Endothelial cell of umbilical vein (primary cell): ENCODE measurements around the gene TNS1. TPM values are rescaled to one million over a fixed set of nuclear protein-coding genes. Genes with fewer than 3 reads are reported as not detected.

ENCODE experiments used
- BruUV-seq: library from RNA; stranded (reverse); fragments of 400-500 nt; replicated peaks from 2 replicates; lab custom pipeline; 2021; lab: Mats Ljungman, UMichigan
- CTCF ChIA-PET: fragments of 300-600, 350-600 bp; sonication (Branson Sonifier 250); formaldehyde crosslinking; loops from one replicate; lab custom pipeline; 2021; ENCODE audit warnings: antibody characterized with exemption, inconsistent platforms; lab: Charles Lee
- POLR2A ChIA-PET: fragments of 300-600, 350-600 bp; sonication (Branson Sonifier 250); formaldehyde crosslinking; loops from one replicate; lab custom pipeline; 2021; ENCODE audit warnings: antibody characterized with exemption, inconsistent platforms; lab: Charles Lee
- DNase-seq: peaks from one replicate; pipeline ENCODE4 v3.0.0-alpha.2; 2011; ENCODE audit warnings: low read depth, low spot score
- FAIRE-seq: peaks from 2 replicates; lab custom pipeline; 2011; peaks lifted over from hg19 to GRCh38; lab: Jason Lieb, UNC
- H2AFZ ChIP-seq: 2 replicates; pipeline ENCODE4 v1.6.0; 2012; ENCODE audit warnings: low read depth, low read length, control low read depth, inconsistent platforms
- H3K27ac ChIP-seq: 2 replicates; pipeline ENCODE4 v1.5.1; 2011; ENCODE audit warnings: low read depth, mild to moderate bottlenecking, control low read depth, low read length, moderate library complexity; ENCODE audit not compliant: insufficient read depth
- H3K27me3 ChIP-seq, 2 experiments: 2 replicates each; pipeline versions ENCODE4 v1.6.0 to v1.6.1; 2011; ENCODE audit warnings: low read length in 2 of 2, mixed read lengths in 1 of 2; ENCODE audit not compliant: control insufficient read depth in 2 of 2, insufficient read depth in 2 of 2
- H3K36me3 ChIP-seq, 2 experiments: 2 replicates in 1 of 2; 3 replicates in 1 of 2; pipeline ENCODE4 v1.5.1; 2011; ENCODE audit warnings: low read length in 2 of 2, mild to moderate bottlenecking in 1 of 2, moderate library complexity in 1 of 2; ENCODE audit not compliant: control insufficient read depth in 2 of 2, insufficient read depth in 2 of 2; ENCODE audit errors: extremely low read depth in 1 of 2
- H3K4me1 ChIP-seq: 3 replicates; pipeline ENCODE4 v1.5.1; 2011; ENCODE audit warnings: mild to moderate bottlenecking, low read length; ENCODE audit not compliant: control insufficient read depth, insufficient read depth; ENCODE audit errors: extremely low read depth
- H3K4me2 ChIP-seq: 2 replicates; pipeline ENCODE4 v1.6.1; 2011; ENCODE audit warnings: low read length, control low read depth, mixed read lengths; ENCODE audit not compliant: insufficient read depth
- H3K4me3 ChIP-seq, 3 experiments: fragments of 200-600 bp in 1 of 3; sonication (generic), shearing (Covaris generic) in 1 of 3; replicated peaks in 1 of 3; 2 replicates each; pipeline ENCODE4 v1.5.1; 2011 to 2016; ENCODE audit warnings: control low read depth in 3 of 3, low read length in 3 of 3, mild to moderate bottlenecking in 2 of 3, inconsistent platforms in 1 of 3, low read depth in 1 of 3, moderate library complexity in 1 of 3; ENCODE audit not compliant: insufficient read depth in 1 of 3
- H3K79me2 ChIP-seq: 2 replicates; pipeline ENCODE4 v1.6.0; 2012; ENCODE audit warnings: low read length, inconsistent platforms; ENCODE audit not compliant: control insufficient read depth, insufficient read depth
- H3K9ac ChIP-seq: replicated peaks from 2 replicates; pipeline ENCODE3; 2011; ENCODE audit warnings: low read length, control low read depth; ENCODE audit not compliant: insufficient read depth; ENCODE audit errors: extremely low read depth
- H3K9me1 ChIP-seq: replicated peaks from 3 replicates; pipeline ENCODE4 v1.6.0; 2011; ENCODE audit warnings: mild to moderate bottlenecking, low read length; ENCODE audit not compliant: control insufficient read depth, insufficient read depth; ENCODE audit errors: extremely low read depth
- H3K9me3 ChIP-seq: replicated peaks from 2 replicates; pipeline ENCODE4 v1.5.1; 2012; ENCODE audit warnings: low read length, inconsistent platforms; ENCODE audit not compliant: control insufficient read depth, insufficient read depth
- H4K20me1 ChIP-seq: replicated peaks from 2 replicates; pipeline ENCODE3; 2011; ENCODE audit warnings: mild to moderate bottlenecking, low read length; ENCODE audit not compliant: control insufficient read depth, insufficient read depth; ENCODE audit errors: extremely low read depth
- EZH2 ChIP-seq: IDR thresholded peaks from 2 replicates; pipeline ENCODE4 v1.6.1; 2012; ENCODE audit warnings: borderline replicate concordance, low read depth, mild to moderate bottlenecking, moderate library complexity, low read length, inconsistent platforms; ENCODE audit not compliant: severe bottlenecking
- FOS ChIP-seq: IDR thresholded peaks from 2 replicates; pipeline ENCODE4 v1.6.1; 2011; ENCODE audit warnings: mild to moderate bottlenecking, low read length, moderate library complexity, borderline replicate concordance; ENCODE audit not compliant: insufficient read depth
- GATA2 ChIP-seq: IDR thresholded peaks from 2 replicates; pipeline ENCODE4 v1.7.0; 2011; ENCODE audit warnings: low read depth, mild to moderate bottlenecking, moderate library complexity, mixed read lengths, low read length; ENCODE audit not compliant: insufficient read length, insufficient read depth
- JUN ChIP-seq: IDR thresholded peaks from 2 replicates; pipeline ENCODE4 v1.6.1; 2011; ENCODE audit warnings: borderline replicate concordance, low read depth; ENCODE audit not compliant: insufficient read length, insufficient read depth
- MAX ChIP-seq: IDR thresholded peaks from 2 replicates; pipeline ENCODE4 v1.6.1; 2011; ENCODE audit not compliant: insufficient read depth, insufficient read length
- MYC ChIP-seq: IDR thresholded peaks from one replicate; pipeline ENCODE4 v1.6.1; 2011; ENCODE audit warnings: mild to moderate bottlenecking, low read depth, low read length
- POLR2A ChIP-seq: IDR thresholded peaks from 2 replicates; pipeline ENCODE4 v1.6.1; 2012; ENCODE audit warnings: low read depth, mild to moderate bottlenecking, control low read depth, low read length
- POLR2AphosphoS5 ChIP-seq: IDR thresholded peaks from 2 replicates; pipeline ENCODE4 v1.6.1; 2012; ENCODE audit warnings: low read depth, mild to moderate bottlenecking, control low read depth, low read length, moderate library complexity; ENCODE audit not compliant: insufficient read depth
- dilution Hi-C: fragments of 300-500 bp; cut with MboI; formaldehyde crosslinking; loops from one replicate; pipeline ENCODE4 v1.15.0; 2019; ENCODE audit warnings: low sequenced_read_pairs; ENCODE audit not compliant: extremely low pct_ligation_motif_present
- intact Hi-C: fragments of 100-400 bp; cut with micrococcal nuclease; formaldehyde crosslinking; loops from one replicate; pipeline ENCODE4 v1.10.0; 2022
- polyA plus RNA-seq, 4 experiments: library from polyadenylated mRNA; depleted of rRNA in 3 of 4; stranded (reverse) in 3 of 4; unstranded in 1 of 4; fragments of >200 nt; gene quantifications; 2 replicates each; pipeline versions ENCODE4 v1.2.1 to v1.2.3, GENCODE V29; 2011 to 2012; ENCODE audit warnings: missing spikeins in 1 of 4
- total RNA-seq: library from RNA; stranded (reverse); gene quantifications from 2 replicates; pipeline ENCODE4 v1.2.3, GENCODE V29; 2021

TNS1 gene
- total and polyA plus RNA-seq, 2 donors (not counting 3 experiments of a cell fraction or from before 2014, with no cell fraction given), result 11.0 to 52.1 TPM

GRCh38 chr2:217937446-217937845, 65.3 kb downstream of the TNS1 start:
- no peak overlapping the region for H3K4me3 ChIP-seq
- no TSS peak for BruUV-seq
- H3K4me1 ChIP-seq, result peaks cover 45% of the 10 kb centered on the region
- ChIA-PET POLR2A (no interaction called here), CTCF (interaction anchor here (0.7 to 1.2 kb wide), 3 partner anchors 9 to 57 kb away, joined by 3 to 6 read pairs (median 3); no protein-coding TSS in a partner anchor)
- dilution Hi-C loops, result no loop called here
- peak overlapping the region; percentile 67 for H2AFZ ChIP-seq
- no peaks in the 10 kb centered on the region for H3K27me3 ChIP-seq
- H3K9ac ChIP-seq, result peak overlapping the region; percentile 35
- no peaks in the 10 kb centered on the region for H3K9me1 ChIP-seq
- H3K36me3 ChIP-seq, result no peaks in the 10 kb centered on the region
- H3K27ac ChIP-seq, result peak overlapping the region; percentile 70
- FAIRE-seq (peak; percentile 62), DNase-seq (peak; percentile 42)
- H3K79me2 ChIP-seq, result no peaks in the 10 kb centered on the region
- no peak for TF ChIP-seq EZH2
- peak; percentile 56 for TF ChIP-seq POLR2AphosphoS5
- peak; percentile 69 for TF ChIP-seq GATA2
- no peak for TF ChIP-seq MAX
- H3K4me2 ChIP-seq, result peak overlapping the region; percentile 41
- intact Hi-C loops, result no loop called here
- H4K20me1 ChIP-seq, result no peaks in the 10 kb centered on the region
- H3K9me3 ChIP-seq, result no peaks in the 10 kb centered on the region

DNA sequence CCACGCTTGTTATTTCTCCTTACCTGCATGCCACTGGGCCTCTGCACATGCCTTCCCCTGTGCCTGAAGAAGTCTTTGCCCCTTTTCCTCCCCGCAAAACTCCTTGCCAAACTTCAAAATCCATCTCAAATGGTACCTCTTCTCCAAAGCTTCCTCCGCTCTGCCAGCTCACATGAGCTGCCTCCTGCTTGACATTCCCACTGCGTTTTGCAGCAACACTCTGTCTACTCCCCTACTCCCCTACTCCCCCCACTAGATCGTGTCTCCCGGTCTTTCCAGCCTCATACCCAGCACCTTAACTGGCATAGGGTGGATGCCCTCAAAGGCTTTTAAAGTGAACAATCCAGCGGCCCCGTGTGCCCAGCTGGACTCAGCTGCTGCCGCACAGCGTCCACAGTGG, 65.8 kb downstream of the TNS1 start:
- Histone ChIP-seq H3K9me1 (no peaks in the 10 kb centered on the region), H3K27me3 (no peaks in the 10 kb centered on the region), H3K4me1 (peaks cover 45% of the 10 kb centered on the region), H3K79me2 (no peaks in the 10 kb centered on the region), H3K4me2 (peak overlapping the region; percentile 41), H3K36me3 (no peaks in the 10 kb centered on the region), H3K9ac (peak overlapping the region; percentile 35), H4K20me1 (no peaks in the 10 kb centered on the region), H2AFZ (peak overlapping the region; percentile 67), H3K9me3 (no peaks in the 10 kb centered on the region), H3K4me3 (no peak overlapping the region), H3K27ac (peak overlapping the region; percentile 70)
- ChIA-PET POLR2A (no interaction called here), CTCF (interaction anchor here (0.7 to 1.2 kb wide), 2 partner anchors 10 to 57 kb away, joined by 3 to 6 read pairs; no protein-coding TSS in a partner anchor)
- no TSS peak for BruUV-seq
- dilution Hi-C loops (no loop called here), intact Hi-C loops (no loop called here)
- FAIRE-seq (no peak), DNase-seq (no peak)
- TF ChIP-seq MYC (no peak), POLR2A (no peak), EZH2 (no peak), JUN (no peak), GATA2 (no peak), FOS (no peak)
